AG20443 (cell line): ENCODE measurements around the gene DAB1.
A peak's percentile ranks its signal among the peaks of the same experiment; 100 is the strongest.

Experiments used
- DNase-seq: peaks from one replicate; pipeline ENCODE4 v3.0.0; 2012; ENCODE audit warnings: low spot score, mixed read lengths

DAB1 gene

GRCh38 chr1:57163325-57163724 lies 260.5 kb downstream of the DAB1 start:
- DNase-seq, result no peak

DNA sequence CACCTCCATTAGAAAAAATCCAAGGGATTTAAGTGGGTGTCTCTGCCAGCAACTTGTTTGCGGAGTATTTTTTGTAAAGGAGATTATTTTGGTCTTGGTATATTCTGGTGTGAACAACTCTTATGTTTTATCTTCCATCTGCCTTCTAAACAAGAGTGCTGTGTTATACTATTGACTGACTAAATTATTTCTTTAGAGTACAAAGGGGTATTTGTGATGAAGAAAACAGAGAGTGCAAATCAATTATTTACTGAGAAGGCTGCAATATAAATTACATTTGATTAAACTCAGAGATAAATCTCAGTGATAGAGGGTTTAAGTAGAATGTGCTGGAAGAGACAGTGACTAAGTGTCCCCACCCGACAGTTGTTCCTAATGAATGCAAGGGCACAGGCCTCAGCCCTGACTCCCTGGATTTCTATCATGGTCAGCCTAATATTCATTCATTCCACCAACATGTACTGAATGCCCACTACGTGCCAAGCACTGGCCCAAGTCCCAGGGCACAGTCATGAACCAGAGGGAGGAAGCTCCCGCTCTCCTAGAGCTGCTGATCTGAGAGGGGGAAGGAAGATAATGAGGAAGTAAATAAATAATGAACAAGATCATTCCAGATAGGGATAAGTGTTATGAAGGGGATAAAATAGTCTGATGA lies 261.1 kb downstream of the DAB1 start:
- peak; percentile 14 for DNase-seq

DNA sequence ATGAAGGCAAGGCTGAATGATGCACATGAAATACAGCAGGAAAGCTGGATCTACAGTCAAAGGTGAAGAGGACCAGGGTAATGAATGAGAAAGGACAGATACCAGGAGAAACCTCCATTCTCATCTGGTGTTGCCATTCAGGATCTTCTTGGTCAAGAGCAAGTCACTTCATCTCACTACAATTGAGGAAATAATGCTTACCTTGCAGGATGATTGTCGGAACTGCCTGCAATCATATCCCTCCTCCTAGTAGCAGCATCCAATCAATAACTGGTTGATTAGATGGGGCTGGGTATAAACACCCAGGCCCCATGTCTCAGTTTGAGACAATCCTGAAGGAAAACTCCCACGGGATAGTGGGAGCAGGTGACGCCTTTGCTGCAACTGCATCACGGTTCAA lies 263.3 kb downstream of the DAB1 start:
- DNase-seq, result no peak

DNA sequence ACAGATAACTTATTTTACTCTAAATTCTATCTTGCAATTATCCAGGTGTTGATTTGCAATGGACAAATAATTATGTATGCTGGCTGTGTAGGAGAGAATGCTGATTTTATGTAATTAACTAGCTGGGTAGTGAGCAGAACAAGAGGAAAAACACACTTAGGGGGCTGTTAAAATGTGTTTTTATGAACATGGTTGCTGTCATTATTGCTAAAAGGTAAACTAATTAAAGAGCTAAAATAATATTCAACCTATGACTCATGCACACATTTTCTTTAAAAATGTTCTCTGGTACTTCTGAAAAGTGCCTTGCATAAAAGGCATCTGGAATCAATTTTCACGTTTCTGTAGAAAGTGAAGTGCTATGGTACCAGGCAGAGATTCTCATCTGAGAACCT lies 265.3 kb downstream of the DAB1 start:
- DNase-seq, result peak; percentile 32

DNA sequence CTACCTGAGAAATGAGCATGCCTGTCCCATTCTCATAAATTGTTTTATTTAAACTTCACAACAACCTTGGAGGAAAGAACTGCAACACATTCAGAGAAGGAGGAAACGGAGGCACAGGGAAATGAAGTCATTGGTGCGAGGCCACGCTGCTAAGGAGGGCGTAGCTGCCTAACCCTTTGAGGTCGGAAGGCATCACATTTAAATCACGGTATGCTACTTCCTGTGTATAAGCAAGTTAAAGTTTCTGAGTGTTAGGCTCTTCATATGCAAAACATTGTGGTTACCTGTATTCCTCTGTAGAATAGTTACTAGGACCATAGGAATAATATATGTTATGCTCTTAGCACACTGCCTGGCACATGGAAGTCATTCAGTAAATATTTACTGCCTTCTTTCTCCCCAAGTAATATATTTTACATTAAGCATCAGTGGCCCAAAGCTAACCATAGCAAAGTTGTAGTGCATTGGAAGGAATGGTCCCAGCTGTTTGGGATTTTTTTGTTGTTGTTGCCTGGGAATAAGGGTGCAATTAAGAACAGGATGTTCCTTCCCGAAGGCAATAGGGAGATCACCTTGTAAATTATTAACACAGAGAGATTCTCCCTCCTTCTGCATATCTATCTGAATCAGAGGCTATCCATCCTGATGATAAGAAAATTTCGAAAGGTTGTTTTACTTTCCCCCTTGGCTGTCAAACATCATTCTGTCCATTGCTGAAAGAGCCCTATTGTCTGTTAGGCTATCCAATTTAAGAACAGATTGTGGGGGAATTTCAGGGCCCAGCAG lies 265.8 kb downstream of the DAB1 start:
- DNase-seq, result no peak

DNA sequence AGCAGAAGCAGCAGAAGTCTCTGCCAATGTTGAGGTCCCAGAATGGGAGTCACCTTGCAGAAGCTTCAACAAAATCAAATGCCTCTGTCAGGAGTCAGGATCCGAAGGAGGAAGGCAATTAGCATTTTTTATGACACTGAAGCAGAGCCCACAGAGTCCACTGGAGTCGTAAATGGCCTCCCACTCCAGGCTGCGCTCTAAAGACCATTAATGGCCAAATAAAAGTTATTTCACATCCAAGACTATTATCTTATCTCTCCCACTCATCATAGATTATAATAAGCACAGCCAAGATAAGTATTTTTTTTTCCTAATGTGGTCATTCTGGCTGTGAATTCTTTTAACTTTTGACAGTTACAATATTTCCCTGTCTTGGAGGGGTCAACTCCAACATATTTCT lies 267.0 kb downstream of the DAB1 start:
- DNase-seq, result no peak

DNA sequence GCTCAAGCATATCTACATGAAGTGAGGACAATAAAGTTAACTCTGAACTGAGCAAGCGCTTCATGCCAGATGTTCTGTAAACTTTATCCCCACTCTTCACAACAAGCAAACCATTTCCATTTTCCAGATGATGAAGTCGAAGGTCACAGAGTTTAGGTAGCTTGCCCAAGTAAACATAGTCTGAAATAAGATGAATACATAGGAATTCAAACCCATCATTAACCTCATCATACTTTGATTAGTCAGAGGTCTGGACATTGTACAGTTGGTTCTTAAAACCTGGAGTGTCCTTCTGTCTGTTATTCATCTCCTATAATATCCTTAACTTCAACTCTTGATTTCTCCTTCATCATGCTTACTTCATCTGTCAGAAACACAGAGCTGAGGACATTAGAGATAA lies 277.8 kb downstream of the DAB1 start:
- DNase-seq, result no peak

DNA sequence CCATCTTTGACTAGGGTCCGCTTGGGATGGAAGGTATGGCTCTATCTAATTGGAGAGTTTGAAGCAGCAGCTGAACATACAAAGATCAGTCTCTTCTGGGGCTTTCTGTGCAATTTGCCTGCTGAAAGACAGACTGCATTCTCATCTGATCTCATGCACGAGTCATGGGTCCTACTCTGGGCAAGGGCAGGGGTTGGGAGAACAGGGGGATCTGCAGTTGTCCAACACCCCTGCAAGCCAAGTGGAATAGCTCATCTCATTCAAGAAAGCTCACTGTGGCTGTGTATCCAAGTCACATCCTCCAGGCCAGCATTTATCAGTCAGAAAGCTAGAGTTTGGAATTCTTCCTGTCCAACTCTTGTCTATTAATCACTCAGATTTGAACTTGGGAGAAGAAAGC lies 280.9 kb downstream of the DAB1 start:
- peak; percentile 12 for DNase-seq

DNA sequence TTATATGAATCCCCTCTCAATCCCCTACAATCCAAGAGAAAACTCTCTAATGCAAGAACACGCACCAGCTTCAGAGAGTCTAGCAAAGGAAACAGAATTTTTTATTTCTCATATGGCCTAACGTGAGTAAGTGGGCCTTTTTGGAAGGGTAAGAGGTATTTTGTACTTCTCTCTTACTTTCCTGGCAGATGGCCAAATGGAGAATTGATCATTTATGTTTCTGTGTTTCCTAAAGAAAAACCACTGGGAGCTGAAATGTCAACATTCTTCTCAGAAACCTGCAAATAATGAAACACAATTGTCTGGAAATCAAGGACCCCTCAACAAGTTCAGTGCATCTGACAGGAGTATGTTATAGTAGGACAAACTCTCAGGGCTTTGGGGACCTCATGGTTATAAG lies 281.7 kb downstream of the DAB1 start:
- DNase-seq, result no peak

DNA sequence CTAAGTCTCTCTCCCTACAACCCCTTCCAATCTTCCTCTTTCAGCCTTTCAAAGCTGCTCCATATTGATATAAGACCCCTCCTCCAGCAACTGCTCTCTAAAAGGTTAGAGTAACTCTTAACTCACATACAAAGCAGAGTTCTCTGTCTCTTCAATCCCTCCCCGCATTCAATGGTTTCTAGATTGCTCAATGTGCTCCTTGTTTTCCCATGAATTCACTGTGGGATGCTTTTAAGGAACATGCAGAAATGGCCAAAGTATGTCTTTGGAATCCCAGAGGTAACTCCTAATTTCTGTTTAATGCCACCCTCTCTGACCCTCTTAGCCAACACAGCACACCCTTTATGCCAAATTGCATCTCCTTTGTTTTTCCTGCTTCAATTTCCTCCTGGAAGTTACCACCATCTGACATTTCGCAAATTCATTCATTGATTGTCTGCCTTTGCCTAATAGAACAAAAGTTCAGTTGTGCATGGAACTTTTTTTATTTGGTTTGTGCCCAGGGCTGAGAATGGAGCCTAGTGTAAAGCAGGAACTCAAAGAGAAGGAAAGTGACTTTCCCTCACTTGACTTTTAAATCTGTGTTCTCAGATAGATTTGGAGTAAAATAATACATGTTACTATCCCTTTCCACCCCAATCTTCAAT lies 285.3 kb downstream of the DAB1 start:
- DNase-seq, result no peak

GRCh38 chr1:57137980-57138379 lies 285.9 kb downstream of the DAB1 start:
- no peak for DNase-seq

DNA sequence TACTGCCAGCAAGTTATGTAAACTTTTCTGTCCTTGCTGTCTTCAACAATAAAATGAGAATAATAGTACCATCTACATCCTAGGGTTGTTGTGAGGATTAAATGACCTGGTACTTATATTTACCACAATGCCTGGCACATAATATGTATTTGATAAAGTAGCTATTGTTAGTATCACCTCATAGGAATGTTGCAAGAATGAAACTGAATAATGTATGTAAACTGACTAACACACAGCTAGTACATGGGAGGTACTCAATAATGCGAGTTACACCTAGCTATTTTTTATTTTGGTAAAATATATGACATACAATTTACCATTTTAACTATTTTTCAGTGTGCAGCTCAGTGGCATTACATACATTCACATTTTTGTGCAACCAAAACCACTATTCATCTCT lies 289.1 kb downstream of the DAB1 start:
- DNase-seq, result no peak

DNA sequence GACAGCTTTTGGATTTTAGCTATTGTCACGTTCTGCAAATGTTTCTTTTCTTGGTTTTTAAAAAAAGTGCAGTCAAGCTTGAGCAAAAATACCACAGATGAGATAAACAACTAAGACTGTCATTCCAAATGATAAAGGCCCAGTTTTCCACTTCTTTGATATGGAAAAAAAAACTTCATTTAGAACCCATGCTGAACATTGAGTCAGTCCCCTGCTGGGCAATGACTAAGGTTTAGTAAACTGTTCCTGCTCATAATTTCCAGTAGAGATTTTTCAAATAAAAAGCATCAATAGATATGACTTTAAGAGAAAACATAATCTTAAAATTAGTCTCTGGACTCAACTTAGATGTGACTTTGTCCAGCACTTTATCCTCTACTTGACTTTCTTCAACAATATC lies 290.2 kb downstream of the DAB1 start:
- DNase-seq, result no peak

DNA sequence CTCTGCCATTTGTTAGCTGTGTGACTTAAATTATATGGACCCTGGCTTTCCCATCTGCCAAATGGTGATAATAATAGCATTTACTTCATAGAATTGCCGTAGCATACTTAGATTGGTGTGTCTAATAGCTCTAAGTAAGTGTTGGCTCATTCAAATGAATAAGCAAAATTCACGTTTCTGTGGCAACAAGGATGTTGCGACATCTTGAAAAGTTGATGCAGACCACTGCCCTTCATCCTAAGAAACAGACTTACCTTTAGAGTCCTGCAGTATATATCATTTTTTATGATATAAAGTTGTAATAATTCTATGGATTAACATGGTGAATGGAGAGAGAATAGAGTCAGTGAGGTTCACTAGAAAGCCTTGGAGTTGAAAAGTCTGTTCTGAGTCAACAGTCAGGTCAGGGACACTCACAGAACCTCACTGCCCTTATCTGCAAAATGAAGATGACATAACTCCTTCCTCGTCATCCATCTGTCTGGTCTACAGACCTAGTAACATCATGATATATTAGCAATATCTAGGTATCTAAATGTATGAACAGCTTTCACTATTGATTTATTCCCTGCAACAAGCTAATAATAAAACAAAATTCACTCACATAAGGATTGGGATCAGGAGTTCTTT lies 290.8 kb downstream of the DAB1 start:
- no peak for DNase-seq

- peak; percentile 56 for DNase-seq
Measured at GRCh38 chr1:57131701-57132394, 292.0 kb downstream of the DAB1 start.

GRCh38 chr1:57131257-57131656 lies 292.6 kb downstream of the DAB1 start:
- DNase-seq, result no peak

- DNase-seq, result no peak
Measured at GRCh38 chr1:57129865-57130264, 294.0 kb downstream of the DAB1 start.

GRCh38 chr1:57127976-57128375 lies 295.9 kb downstream of the DAB1 start:
- DNase-seq, result no peak

DNA sequence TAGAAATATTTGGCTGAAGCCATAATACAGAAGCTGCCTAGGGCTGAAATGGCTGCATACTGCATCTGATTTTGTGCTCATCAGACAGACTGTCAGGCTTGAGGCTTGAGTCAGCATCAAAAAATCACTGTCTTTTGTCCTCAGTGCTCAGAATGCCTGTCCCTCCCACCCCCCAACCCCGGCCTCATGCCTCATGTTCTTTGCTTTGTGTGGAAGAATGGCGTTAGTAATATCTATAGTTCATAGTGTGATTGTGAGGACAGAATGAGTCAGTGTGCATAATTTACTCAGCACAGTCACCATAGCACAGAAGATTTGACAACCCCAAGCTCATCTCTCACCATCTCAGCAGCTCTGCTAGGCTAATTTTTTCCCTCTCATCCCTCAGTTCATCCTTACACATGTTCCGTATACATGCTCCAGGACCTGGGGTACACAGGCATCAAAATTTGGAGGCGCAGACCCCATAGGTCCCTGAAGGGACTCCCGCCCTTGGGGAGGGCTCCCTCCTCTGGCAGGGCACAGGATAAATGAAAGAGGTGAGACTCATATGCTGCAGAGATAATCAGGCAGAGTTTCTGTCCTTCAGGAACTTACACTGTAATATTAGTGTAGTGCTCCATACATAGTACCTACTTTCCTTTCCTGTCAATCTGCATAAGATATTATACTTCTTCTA lies 299.0 kb downstream of the DAB1 start:
- peak; percentile 34 for DNase-seq

DNA sequence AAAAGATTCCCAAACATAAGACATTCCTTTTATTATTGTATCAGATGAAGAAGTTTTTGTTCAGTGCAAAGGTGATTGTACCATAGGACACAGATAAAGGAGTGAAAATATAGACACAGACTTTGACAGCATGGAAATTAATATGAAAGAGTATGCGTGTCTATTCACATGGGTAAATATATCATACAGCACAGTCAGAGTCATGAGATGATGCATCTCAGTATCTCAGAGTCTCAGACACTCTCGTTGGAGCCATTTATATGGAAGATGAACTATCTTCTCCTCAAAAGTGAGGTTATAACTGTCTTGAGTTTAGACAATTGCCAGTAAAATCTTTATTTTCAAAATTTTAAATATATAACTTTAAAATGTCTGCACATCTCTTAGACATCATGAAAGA lies 299.7 kb downstream of the DAB1 start:
- no peak for DNase-seq

GRCh38 chr1:57122031-57122430 lies 301.8 kb downstream of the DAB1 start:
- DNase-seq, result no peak
